ENCODE results near the gene RANBP3.
"Not testable (repeated sequence)": the region's sequence is repeated elsewhere in the genome, so short reads cannot be mapped to it uniquely, and the experiment has no call there.

Gene RANBP3

DNA sequence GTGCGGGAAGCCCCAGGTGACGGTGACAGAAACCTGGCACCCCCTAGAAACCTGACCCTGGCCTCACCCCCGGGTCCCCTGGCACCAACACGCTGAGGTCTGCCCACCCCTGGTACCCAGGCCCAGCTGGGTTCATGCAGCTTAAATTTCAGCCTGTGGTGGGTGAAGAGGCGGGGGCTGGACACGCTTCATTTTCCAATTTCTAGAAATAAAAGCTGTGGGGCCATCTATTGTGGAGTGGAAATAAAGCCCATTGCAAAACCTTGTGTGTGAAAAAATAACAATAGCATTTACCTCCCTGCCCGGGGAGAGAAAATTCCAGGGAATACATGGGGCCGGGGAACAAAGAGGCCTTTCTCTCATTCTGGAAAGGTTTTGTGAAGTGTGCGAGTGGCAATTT, 100.1 kb downstream of the RANBP3 start:
- DNase-seq = no peak

DNA sequence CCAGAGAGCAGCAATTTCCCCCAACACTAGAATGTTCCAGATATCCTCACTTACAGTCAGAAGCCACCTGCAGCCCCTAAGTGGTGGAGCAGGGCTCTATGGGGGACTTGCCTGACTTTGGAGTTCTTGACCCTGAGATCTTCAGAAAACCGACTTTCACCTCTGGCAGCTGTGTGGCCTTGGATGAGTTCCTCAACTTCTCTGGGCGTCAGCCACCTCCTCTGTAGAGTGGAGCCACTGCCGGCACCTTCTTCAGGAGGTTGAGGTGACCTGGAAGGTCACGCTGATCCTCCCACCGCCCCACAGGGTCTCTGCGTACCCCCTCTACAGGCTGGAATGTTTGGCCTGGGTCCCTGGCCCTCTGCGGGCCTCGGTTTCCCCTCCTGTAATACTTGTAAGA, 100.5 kb downstream of the RANBP3 start:
- DNase-seq = no peak

DNA sequence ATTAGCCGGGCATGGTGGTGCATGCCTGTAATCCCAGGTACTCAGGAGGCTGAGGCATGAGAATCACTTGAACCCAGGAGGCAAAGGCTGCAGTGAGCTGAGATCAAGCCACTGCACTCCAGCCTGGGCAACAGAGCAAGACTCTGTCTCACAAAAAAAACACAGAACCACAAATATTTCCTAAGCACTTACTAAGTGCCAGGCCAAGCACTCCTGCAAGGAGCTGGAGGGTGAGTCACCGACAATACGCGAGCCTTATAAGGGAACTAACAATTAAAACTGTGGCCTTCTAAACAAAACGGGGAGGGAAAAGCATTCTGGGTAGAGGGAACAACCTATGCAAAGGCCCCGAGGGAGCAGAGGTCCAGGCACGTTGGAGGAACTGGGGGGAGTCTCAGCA, 103.4 kb downstream of the RANBP3 start:
- DNase-seq = not testable (repeated sequence)

DNA sequence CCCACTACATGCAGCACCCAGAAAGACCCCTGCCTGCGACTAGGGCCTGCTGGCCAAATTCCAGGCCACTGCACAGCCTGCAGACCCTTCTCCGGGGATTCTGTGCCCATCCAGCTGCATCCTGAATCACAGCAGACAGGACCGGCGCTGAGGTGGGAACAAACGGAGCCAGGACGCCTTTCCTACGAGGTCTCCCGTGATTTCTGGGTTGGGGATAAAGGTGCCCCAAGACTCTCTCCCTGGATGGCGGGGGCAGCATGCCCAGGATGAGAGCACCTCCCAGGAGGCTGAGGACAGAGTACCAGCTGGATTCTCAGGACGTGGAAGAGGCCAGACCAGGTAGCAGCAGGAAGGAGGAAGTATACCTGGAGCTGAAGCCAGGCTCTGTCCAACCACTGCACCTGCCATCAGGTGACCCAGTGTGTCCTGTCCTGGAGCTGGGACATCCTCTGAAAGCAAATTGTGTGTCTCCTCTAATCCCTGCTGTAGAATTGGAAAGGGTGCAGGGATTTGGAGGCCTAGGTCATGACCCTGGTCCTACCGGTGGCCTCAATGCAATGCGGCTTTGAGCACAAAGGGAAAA, 104.2 kb downstream of the RANBP3 start:
- DNase-seq = no peak

DNA sequence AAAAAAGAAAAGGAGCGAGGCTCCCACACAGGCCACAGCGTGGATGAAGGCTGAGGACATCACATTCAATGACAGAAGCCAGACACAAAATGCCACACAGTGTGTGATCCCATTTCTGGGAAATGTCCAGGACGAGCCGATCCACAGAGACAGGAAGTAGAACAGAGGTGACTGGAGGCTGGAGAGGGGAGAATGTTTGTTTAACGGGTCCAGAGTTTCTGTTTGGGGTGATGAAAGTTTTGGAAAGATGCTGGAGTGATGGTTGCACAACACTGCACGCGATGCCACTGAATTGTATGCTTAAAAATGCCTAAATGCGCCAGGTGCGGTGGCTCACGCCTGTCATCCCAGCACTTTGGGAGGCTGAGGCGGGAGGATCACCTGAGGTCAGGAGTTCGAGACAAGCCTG, 107.0 kb downstream of the RANBP3 start:
- no peak for DNase-seq

DNA sequence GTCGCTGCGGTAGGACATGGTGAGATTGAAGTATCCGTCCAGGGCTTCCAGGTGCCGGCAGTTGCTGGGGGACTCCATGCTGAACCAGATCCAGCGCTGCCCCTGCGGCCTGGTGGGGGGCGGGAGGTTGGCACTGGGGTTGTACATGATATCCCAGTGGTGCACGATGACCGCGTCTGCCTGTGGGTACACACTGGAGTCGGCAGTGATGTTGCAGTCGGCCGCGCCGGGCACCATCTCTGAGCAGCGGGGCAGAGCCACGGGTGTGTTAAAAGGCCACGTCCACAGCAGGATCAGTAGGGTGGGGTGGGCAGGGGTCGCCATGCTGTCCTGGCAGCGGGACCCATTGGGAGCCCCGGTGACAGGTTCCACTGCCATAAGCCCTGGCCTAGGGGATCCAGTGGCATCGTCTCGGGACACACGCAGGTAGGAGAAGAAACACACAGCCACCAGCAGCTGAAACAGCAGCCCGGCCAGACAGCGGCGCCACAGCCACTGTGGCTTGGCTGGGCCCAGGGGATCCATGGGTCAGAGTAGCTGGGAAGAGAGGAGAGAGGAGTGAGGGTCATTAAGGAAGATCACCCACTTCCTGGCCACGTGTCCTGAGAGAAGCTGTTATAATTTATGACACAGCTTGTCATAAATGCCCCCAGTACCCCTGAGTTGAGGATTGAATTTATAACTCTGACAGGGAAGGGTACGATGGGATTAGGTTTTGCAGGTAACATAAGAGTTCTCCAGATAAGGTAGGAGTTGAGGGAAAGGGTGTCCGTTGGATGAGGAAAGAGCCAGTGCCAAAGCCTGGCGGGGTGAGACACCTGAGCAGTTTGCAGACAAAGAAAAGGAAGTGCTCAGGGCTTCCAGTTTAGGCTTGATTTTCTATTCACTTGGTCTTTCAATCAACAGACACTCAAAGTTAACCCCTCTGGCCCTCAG, 110.5 kb downstream of the RANBP3 start:
- no peak for DNase-seq

Measured in activated CD4-positive, alpha-beta T cell treated with anti-CD3 and anti-CD28 coated beads for 4 hours (primary cell).